ENCODE results near the gene FAAP24.
"Not testable (repeated sequence)": the region's sequence is repeated elsewhere in the genome, so short reads cannot be mapped to it uniquely, and the experiment has no call there.

Gene FAAP24

GRCh38 chr19:32971715-32972540 lies at the start of gene FAAP24, which contains the start of gene CEP89:
FAAP24 (plus strand) TSS chr19:32972242; CDS start chr19:32973197, 955 bp downstream.
CEP89 (minus strand) TSS chr19:32971958; CDS start chr19:32971874, 84 bp downstream.
- H3K27ac ChIP-seq, result peak within 1 kb of the TSS; percentile 71
- TF ChIP-seq CTCF (conservative IDR thresholded peaks at IDR 0.05) (no peak), ZFX (IDR thresholded peaks at IDR 0.05) (peak; percentile 80; the same call in 1 of the 2 replicates)

GRCh38 chr19:32924200-32924599 lies 47.8 kb upstream of the FAAP24 start:
- no peak overlapping the region for H3K27ac ChIP-seq
- TF ChIP-seq CTCF (conservative IDR thresholded peaks at IDR 0.05), result no peak
- TF ChIP-seq ZFX (IDR thresholded peaks at IDR 0.05), result no peak

GRCh38 chr19:32928806-32929205 lies 43.2 kb upstream of the FAAP24 start:
- no peak for TF ChIP-seq ZFX (IDR thresholded peaks at IDR 0.05)
- no peak for TF ChIP-seq CTCF (conservative IDR thresholded peaks at IDR 0.05)
- no peak overlapping the region for H3K27ac ChIP-seq

GRCh38 chr19:32930567-32930966 lies 41.5 kb upstream of the FAAP24 start:
- no peak overlapping the region for H3K27ac ChIP-seq
- TF ChIP-seq ZFX (IDR thresholded peaks at IDR 0.05), result no peak

- no peak overlapping the region for H3K27ac ChIP-seq
- TF ChIP-seq CTCF (conservative IDR thresholded peaks at IDR 0.05) (no peak), ZFX (IDR thresholded peaks at IDR 0.05) (no peak)
Observed at GRCh38 chr19:32933571-32933970, 38.5 kb upstream of the FAAP24 start.

- TF ChIP-seq CTCF (conservative IDR thresholded peaks at IDR 0.05) (no peak), ZFX (IDR thresholded peaks at IDR 0.05) (no peak)
- H3K27ac ChIP-seq, result no peak overlapping the region
Observed at GRCh38 chr19:32935629-32936028, 36.4 kb upstream of the FAAP24 start.

- TF ChIP-seq CTCF (conservative IDR thresholded peaks at IDR 0.05) (no peak), ZFX (IDR thresholded peaks at IDR 0.05) (no peak)
- H3K27ac ChIP-seq, result no peak overlapping the region
Observed at GRCh38 chr19:32936065-32936464, 36.0 kb upstream of the FAAP24 start.

GRCh38 chr19:32941273-32941672 lies 30.8 kb upstream of the FAAP24 start:
- not testable (repeated sequence) for H3K27ac ChIP-seq
